GM21529 (cell line): ENCODE measurements around the gene PPP6R1.
"Not testable (repeated sequence)": the region's sequence is repeated elsewhere in the genome, so short reads cannot be mapped to it uniquely, and the experiment has no call there.

Source experiments
- ATAC-seq: cut with Tn5 transposase; IDR thresholded peaks from one replicate; pipeline ENCODE4 v1.9.1; 2021; ENCODE audit not compliant: unreplicated experiment

Gene PPP6R1

GRCh38 chr19:55226273-55226672, 32.5 kb downstream of the PPP6R1 start:
- ATAC-seq = no peak

DNA sequence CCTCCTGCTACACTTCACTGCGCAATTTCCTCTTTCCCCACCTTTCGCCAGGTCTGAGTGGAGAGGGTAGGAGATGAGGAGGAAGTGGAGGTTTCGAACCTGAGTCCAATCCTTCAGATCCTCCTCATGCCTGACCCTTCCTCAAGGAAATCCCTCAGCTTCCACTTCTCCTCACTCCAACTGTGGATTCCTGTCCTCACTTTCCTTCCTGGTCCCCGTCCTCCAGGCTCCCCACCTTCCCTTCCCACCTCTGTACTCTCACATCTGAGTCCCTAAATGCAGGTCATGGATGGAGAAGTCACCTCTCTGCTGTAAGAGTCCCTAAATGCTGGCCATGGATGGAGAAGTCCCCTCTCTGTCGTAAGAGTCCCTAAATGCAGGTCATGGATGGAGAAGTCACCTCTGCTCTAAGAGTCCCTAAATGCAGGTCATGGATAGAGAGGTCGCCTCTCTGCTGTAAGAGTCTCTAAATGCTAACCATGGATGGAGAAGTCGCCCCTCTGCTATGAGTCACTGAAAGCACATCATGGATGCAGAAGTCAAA, 33.3 kb downstream of the PPP6R1 start:
- ATAC-seq = no peak

GRCh38 chr19:55224679-55225414, 34.0 kb downstream of the PPP6R1 start:
- not testable (repeated sequence) for ATAC-seq

GRCh38 chr19:55224038-55224665, 34.7 kb downstream of the PPP6R1 start:
- no peak for ATAC-seq

DNA sequence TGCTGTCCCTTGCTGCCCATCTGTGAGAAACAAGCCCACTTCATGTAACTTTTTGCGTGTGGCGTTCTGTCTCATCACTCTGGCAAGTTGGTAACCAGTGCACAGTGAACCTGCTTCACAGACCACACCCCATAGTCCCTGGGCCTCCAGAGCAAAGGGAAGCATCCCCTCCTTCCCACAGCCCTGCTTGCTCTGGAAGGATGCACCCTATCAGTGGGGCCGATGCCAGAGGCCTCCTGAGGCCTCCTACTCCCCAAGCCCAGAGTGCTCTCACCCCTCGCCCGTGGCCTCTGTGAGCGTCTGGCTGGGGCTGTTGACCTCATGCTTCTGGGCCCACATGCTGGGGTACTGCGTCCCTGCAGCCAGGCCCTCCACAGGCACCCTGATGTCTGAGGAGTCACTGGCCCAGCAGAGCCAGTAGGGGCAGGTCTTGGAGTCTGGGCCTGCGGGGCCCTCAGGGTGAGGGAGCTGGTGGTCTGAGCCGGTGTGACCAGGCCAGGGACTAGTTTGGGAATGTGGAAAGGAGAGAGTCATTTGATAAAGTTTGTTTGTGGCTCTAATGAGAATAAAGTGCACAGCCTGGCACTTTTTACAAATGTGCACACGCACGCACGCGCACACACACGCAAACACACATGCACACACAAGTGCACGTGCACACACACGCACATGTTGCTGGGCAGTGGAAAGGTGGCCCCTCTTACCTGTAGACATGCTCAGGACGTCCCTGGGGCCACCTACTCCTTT, 35.4 kb downstream of the PPP6R1 start:
- ATAC-seq = no peak

GRCh38 chr19:55220525-55220924, 38.3 kb downstream of the PPP6R1 start:
- no peak for ATAC-seq

DNA sequence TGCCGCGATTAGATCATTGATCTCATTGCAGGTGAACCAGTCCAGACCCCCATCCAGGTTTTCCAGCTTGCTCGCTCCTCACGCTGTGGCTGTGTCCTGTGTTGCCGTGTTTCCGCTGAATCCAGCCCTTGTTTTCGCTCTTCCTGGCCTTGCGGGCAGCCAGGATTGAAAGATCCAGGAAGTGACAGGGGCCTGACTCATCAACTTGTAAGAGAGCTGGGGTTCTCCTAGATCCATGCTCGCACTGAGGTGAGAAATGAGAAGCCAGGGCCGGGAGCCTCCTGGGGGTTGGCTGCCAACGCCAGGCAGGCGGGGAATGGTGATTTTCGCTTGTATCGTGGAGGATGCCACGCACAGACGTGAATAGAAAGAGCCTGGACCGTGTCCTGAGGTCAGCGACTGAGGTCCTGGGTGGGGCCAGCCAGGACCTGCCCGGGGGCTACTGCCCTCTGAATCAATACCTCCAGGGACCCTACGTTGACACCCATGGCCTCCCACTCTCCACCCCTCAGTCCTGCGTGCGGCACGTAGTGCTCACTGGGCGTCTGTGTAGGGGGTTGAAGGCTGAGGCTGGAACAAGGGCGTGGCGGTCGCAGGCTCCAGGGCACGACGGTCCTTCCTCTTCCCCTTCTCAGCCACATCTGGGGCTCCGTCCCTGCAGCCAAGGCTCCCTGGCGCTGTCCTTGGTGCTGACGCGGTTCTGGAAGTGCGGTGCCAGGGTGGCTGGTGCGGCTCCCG, 42.2 kb downstream of the PPP6R1 start:
- no peak for ATAC-seq

DNA sequence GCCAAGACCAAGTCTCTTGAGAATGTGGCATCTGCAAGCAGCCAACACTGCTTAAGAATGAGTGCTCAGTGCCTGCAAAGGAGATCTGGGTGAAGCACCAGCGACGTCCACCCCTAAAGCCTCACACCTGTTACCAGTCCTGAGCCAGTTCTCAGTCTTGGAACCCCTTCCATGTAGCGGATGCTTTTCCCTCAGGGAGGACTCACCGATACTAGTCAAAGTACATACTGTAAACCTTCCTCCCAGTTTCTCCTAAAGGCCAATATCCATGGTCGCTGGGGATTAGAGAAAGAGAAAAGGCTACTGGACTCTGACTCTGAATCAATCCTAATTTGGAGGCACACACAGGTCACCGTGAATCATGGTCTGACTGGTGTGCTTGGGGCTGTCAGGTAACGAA, 45.3 kb downstream of the PPP6R1 start:
- ATAC-seq = no peak

GRCh38 chr19:55212447-55212846, 46.4 kb downstream of the PPP6R1 start:
- no peak for ATAC-seq

DNA sequence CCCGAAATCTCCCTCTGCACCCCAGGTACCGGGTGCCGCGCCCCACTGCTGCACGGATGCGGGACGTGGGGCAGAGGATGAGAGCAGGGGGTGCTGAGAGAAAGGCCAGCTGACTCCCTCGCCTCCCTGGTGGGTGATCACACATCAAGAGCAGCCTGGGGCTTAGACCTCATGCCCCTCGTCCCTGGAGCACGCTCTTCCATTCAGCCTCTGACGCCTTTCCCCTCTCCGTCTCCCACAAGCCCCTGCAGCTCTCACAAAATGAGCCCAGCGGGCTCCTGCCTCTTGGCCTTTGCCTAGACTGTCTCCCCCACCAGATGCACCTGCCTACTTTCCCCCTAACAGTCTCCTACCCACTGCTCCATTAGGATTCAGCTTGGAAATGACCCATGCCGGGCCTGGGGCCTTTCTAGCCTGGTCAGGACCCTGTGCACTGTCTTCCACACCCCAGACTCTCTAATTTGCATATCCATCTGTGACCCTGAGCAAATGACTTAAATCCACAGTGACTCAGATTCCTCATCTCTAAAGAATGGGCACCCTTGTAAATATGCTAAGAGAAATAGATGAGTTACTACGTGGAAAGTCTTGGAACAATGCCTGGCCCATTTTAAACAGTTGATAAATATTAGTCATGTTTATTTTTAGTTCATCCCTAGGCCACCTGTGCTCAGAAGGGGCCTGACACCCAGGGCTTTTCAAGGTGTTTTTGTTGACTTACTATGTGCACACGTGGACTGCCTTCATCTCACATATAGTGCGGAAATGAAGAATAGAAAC, 48.9 kb downstream of the PPP6R1 start:
- no peak for ATAC-seq

GRCh38 chr19:55208880-55209692, 49.7 kb downstream of the PPP6R1 start, which contains the start of gene PTPRH:
TSS of gene PTPRH (minus strand) at chr19:55209501. CDS start at chr19:55209433, 68 bp downstream.
- no peak for ATAC-seq

DNA sequence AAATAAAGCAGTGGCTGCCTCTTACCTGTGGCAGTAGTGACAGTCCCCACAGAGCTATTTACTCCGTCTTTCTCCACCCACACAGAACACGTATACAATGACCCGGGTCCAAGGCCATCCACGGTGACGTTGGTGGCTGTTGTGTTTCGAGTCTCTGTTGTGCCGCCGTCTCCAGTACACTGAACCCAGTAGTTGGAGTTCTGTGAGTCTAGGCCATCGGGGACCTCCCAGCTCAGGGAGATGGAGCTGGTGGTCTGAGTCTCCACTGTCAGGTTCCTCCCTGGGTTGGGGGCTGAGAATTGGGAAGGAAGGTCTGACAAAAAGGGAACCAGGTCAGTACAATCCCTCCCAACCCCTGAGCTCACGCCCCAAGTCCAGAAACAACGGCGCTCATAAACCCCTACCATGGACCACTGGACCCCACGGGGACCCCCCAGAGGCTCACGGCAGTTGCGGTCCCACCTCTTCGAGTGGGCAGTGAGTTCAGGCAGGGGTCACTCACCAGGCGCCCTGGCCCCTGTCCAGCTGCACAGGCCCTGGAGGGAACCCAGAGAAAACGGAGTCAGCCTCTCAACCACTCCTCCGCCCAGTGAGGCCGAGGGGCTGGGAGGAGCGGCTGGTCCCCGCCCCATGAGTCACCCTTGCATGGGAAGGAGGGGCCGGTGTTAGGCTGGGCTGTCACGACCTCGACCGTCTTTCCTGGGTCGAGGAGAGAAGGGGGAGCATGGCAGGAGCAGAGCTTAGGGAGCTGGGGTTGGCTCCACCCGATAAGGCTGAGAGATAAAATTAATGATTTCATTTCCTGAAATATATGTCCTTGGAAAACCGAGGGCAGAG, 51.9 kb downstream of the PPP6R1 start:
- no peak for ATAC-seq

- not testable (repeated sequence) for ATAC-seq
Observed at GRCh38 chr19:55202199-55202598, 56.6 kb downstream of the PPP6R1 start.

- ATAC-seq = no peak
Observed at GRCh38 chr19:55199620-55200204, 59.1 kb downstream of the PPP6R1 start.

GRCh38 chr19:55198651-55199050, 60.2 kb downstream of the PPP6R1 start:
- ATAC-seq = no peak

DNA sequence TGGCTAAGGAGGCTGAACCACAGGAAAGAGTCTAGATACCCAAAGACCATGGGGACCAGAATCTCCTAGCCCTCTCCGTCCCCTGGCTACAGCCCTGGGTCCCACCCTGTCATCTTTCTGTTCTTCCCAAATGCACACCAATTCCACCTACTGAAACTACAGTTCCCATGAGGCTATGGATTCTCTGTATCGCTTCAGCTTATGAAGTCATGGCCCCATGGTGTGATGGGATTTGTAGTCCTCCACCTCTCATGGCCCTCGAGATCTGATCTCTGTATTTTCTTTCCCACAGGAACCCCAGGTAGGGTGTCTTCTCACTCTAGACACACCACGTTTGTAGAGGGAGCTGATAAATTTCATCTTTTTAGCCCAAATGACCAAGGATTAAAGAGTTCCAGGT, 61.3 kb downstream of the PPP6R1 start:
- ATAC-seq = no peak

GRCh38 chr19:55196803-55197202, 62.0 kb downstream of the PPP6R1 start:
- no peak for ATAC-seq

DNA sequence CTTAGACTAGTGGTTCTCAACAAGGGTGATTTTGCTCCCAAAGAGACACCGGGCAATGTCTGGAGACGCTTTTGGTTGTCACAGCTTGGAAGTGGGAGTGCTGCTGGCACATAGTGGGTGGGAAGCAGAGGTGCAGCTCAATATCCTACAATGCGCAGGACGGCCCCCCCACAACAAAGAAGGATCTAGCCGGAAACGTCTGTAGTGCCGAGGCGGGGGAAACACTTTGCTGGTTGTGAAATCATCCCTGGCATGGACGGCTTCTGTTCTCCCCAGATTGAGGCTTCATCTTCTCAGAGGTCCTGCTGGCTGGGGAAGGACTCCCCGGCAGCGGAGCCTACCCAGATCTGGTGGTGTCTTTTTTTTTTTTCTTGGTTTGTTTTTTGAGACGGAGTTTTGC, 65.3 kb downstream of the PPP6R1 start:
- ATAC-seq = no peak
